Measurements from ENCODE around the gene RCAN2.

The RCAN2 gene

GRCh38 chr6:46491628-46492547 is 639 bp upstream of the RCAN2 start:
- DNase-seq = peak; percentile 24

GRCh38 chr6:46490425-46491200 is 636 bp downstream of the RCAN2 start:
- DNase-seq = no peak

GRCh38 chr6:46486181-46486580 is 5.1 kb downstream of the RCAN2 start:
- DNase-seq = no peak

- no peak for DNase-seq
These were observed 7.0 kb downstream of the RCAN2 start for GRCh38 chr6:46484081-46484820.

- no peak for DNase-seq
These were observed 14.9 kb downstream of the RCAN2 start for GRCh38 chr6:46476301-46476700.

GRCh38 chr6:46473881-46474280 is 17.4 kb downstream of the RCAN2 start:
- no peak for DNase-seq

GRCh38 chr6:46472243-46472642 is 19.0 kb downstream of the RCAN2 start:
- DNase-seq = no peak

GRCh38 chr6:46469021-46469420 is 22.2 kb downstream of the RCAN2 start:
- DNase-seq = no peak

GRCh38 chr6:46468403-46469010 is 22.7 kb downstream of the RCAN2 start:
- DNase-seq = no peak

- DNase-seq = no peak
These were observed 24.7 kb downstream of the RCAN2 start for GRCh38 chr6:46466570-46466969.

GRCh38 chr6:46465294-46466165 is 25.7 kb downstream of the RCAN2 start:
- no peak for DNase-seq

- no peak for DNase-seq
These were observed 35.0 kb downstream of the RCAN2 start for GRCh38 chr6:46456297-46456696.

GRCh38 chr6:46454691-46455090 is 36.6 kb downstream of the RCAN2 start:
- no peak for DNase-seq

GRCh38 chr6:46453741-46454316 is 37.4 kb downstream of the RCAN2 start:
- no peak for DNase-seq

- DNase-seq = no peak
These were observed 38.0 kb downstream of the RCAN2 start for GRCh38 chr6:46453216-46453615.

- no peak for DNase-seq
These were observed 38.8 kb downstream of the RCAN2 start for GRCh38 chr6:46452312-46452917.

GRCh38 chr6:46451343-46451742 is 39.9 kb downstream of the RCAN2 start:
- no peak for DNase-seq

GRCh38 chr6:46444772-46445454 is 46.3 kb downstream of the RCAN2 start:
- no peak for DNase-seq

- DNase-seq = no peak
These were observed 47.6 kb downstream of the RCAN2 start for GRCh38 chr6:46443623-46444022.

GRCh38 chr6:46440641-46441040 is 50.6 kb downstream of the RCAN2 start:
- DNase-seq = no peak
